CD14-positive monocyte (primary cell): ENCODE results near the gene NFKB1. TPM values are rescaled to one million over a fixed set of nuclear protein-coding genes. Genes with fewer than 3 reads are reported as not detected.

Source experiments
- DNase-seq, 3 donors: peaks; one replicate each; pipeline ENCODE4 v3.0.0-alpha.2; 2011 to 2022
- H2AFZ ChIP-seq: 2 replicates; pipeline ENCODE4 v1.6.0; 2012; ENCODE audit warnings: mild to moderate bottlenecking, low read depth, low read length, inconsistent platforms; ENCODE audit not compliant: insufficient read depth, poor library complexity, severe bottlenecking
- H3K27ac ChIP-seq, 2 donors: 1 replicate in 1 of 2; 2 replicates in 1 of 2; pipeline ENCODE4 v1.5.1; 2012 to 2013; ENCODE audit warnings: low read length in 2 of 2, control low read depth in 1 of 2, inconsistent platforms in 1 of 2, low read depth in 1 of 2, mild to moderate bottlenecking in 1 of 2
- H3K27me3 ChIP-seq, 2 donors: one replicate each; pipeline versions ENCODE4 v1.6.0 to v1.6.1; 2011 to 2013; ENCODE audit warnings: low read length in 2 of 2; ENCODE audit not compliant: control insufficient read depth in 2 of 2, insufficient read depth in 2 of 2
- H3K36me3 ChIP-seq, 2 donors: replicated peaks in 1 of 2; 1 replicate in 1 of 2; 2 replicates in 1 of 2; pipeline versions ENCODE4 v1.5.1 to v1.6.1; 2012 to 2013; ENCODE audit warnings: low read length in 2 of 2, control low read depth in 1 of 2, inconsistent platforms in 1 of 2, mild to moderate bottlenecking in 1 of 2; ENCODE audit not compliant: insufficient read depth in 2 of 2, control insufficient read depth in 1 of 2
- H3K4me1 ChIP-seq, 2 donors: 1 replicate in 1 of 2; 2 replicates in 1 of 2; pipeline versions ENCODE4 v1.5.1 to v1.6.1; 2012 to 2013; ENCODE audit warnings: low read length in 2 of 2, control low read depth in 1 of 2, inconsistent platforms in 1 of 2, mild to moderate bottlenecking in 1 of 2, moderate library complexity in 1 of 2; ENCODE audit not compliant: insufficient read depth in 2 of 2, control insufficient read depth in 1 of 2
- H3K4me2 ChIP-seq: replicated peaks from 2 replicates; pipeline ENCODE3; 2012; ENCODE audit warnings: low read length, moderate library complexity, mild to moderate bottlenecking; ENCODE audit not compliant: poor library complexity, severe bottlenecking; ENCODE audit errors: extremely low read depth
- H3K4me3 ChIP-seq, 3 experiments: fragments of 200-600 bp in 1 of 3; sonication (generic) in 1 of 3; replicated peaks in 1 of 3; 1 replicate in 2 of 3; 2 replicates in 1 of 3; pipeline ENCODE4 v1.5.1; 2011 to 2013; ENCODE audit warnings: low read length in 3 of 3, mild to moderate bottlenecking in 3 of 3, control low read depth in 2 of 3, low read depth in 2 of 3, inconsistent platforms in 1 of 3, moderate library complexity in 1 of 3
- H3K79me2 ChIP-seq: 2 replicates; pipeline ENCODE4 v1.6.0; 2012; ENCODE audit warnings: mild to moderate bottlenecking, control low read depth, inconsistent platforms, low read length, moderate library complexity; ENCODE audit not compliant: insufficient read depth
- H3K9ac ChIP-seq: 2 replicates; pipeline ENCODE4 v1.6.0; 2017; ENCODE audit warnings: low read length, mild to moderate bottlenecking; ENCODE audit not compliant: insufficient read depth, poor library complexity, severe bottlenecking
- H3K9me3 ChIP-seq, 2 donors: replicated peaks in 1 of 2; 1 replicate in 1 of 2; 2 replicates in 1 of 2; pipeline versions ENCODE4 v1.5.1 to v1.6.1; 2012 to 2013; ENCODE audit warnings: low read length in 2 of 2, control low read depth in 1 of 2; ENCODE audit not compliant: control insufficient read depth in 1 of 2, insufficient read depth in 1 of 2
- H4K20me1 ChIP-seq: 2 replicates; pipeline ENCODE4 v1.6.0; 2012; ENCODE audit warnings: mild to moderate bottlenecking, low read length, control low read depth, moderate library complexity; ENCODE audit not compliant: insufficient read depth
- H3K27ac Mint-ChIP-seq, 7 donors: one replicate each; pipeline ENCODE4 v1.8.0; 2020; ENCODE audit warnings: mild to moderate bottlenecking in 7 of 7, mixed read lengths in 7 of 7, moderate library complexity in 6 of 7, inconsistent platforms in 2 of 7
- H3K27me3 Mint-ChIP-seq, 3 donors: one replicate each; pipeline ENCODE4 v1.8.0; 2021 to 2022; ENCODE audit warnings: low read depth in 3 of 3, mild to moderate bottlenecking in 3 of 3, mixed read lengths in 3 of 3, moderate library complexity in 3 of 3, inconsistent platforms in 1 of 3
- H3K36me3 Mint-ChIP-seq, 2 donors: one replicate each; pipeline ENCODE4 v1.8.0; 2020; ENCODE audit warnings: mixed read lengths in 2 of 2, inconsistent platforms in 1 of 2, mild to moderate bottlenecking in 1 of 2
- H3K4me1 Mint-ChIP-seq: one replicate; pipeline ENCODE4 v1.8.0; 2020; ENCODE audit warnings: mild to moderate bottlenecking, mixed read lengths
- H3K4me3 Mint-ChIP-seq, 2 donors: one replicate each; pipeline ENCODE4 v1.8.0; 2020; ENCODE audit warnings: mild to moderate bottlenecking in 2 of 2, mixed read lengths in 2 of 2, moderate library complexity in 1 of 2
- H3K9me3 Mint-ChIP-seq, 7 donors: one replicate each; pipeline ENCODE4 v1.8.0; 2020 to 2022; ENCODE audit warnings: mixed read lengths in 7 of 7, mild to moderate bottlenecking in 6 of 7, moderate library complexity in 6 of 7, inconsistent platforms in 2 of 7
- WGBS: methylation state at CpG from one replicate; pipeline ENCODE4 v1.1.5; 2013; ENCODE audit warnings: missing lambda C conversion rate; ENCODE audit not compliant: insufficient coverage; 5-methylcytosine and 5-hydroxymethylcytosine counted together
- intact Hi-C, 2 donors: fragments of 100-400 bp; cut with micrococcal nuclease; formaldehyde crosslinking; loops; one replicate each; pipeline versions ENCODE4 v1.15.0 to v1.15.1; 2023
- polyA plus RNA-seq, 3 donors: library from polyadenylated mRNA; depleted of rRNA in 1 of 3; unstranded in 2 of 3; stranded (reverse) in 1 of 3; fragments of 300-500 nt in 2 of 3; fragments of >200 nt in 1 of 3; fragmentation: Illumina TruSeq in 2 of 3; gene quantifications; 1 replicate in 2 of 3; 2 replicates in 1 of 3; pipeline ENCODE4 v1.2.3, GENCODE V29; 2012 to 2021
- TF ChIP-seq, protein P1 (sequence below): fragments of 200-600 bp; IDR thresholded peaks from one replicate; pipeline ENCODE4 v1.8.0; 2022; ENCODE audit warnings: antibody characterized with exemption, mild to moderate bottlenecking

Gene NFKB1
- polyA plus RNA-seq, 3 donors = 9.0 to 34.4 (median 17.8) TPM

DNA sequence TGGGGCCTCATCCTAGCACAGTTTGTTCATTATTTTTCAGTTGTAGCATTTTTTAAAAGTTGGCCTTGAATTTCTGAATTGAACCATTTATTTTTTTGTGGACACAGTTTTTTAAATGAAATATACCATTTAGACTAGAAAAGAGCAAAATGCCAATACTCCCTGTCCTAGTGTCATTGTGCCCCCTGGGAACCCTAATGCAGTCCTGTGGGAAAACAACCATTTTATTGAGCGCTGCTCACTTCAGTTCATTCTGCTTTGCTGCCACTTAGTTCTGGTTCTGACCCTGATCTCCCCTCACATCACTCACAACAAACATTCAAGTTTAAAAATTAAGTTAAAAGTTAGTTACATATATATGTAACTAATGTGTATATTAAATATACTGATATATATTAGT, 5.4 kb downstream of the NFKB1 start:
- H3K4me3 Mint-ChIP-seq = no peak overlapping the region
- no peak overlapping the region for H3K27ac Mint-ChIP-seq
- intact Hi-C loops = no loop called here
- peaks cover 0 to 1% (median 0%) of the 10 kb centered on the region in 3 donors for H3K27me3 Mint-ChIP-seq
- no peaks in the 10 kb centered on the region for H3K9me3 ChIP-seq
- H3K27me3 ChIP-seq = no peaks in the 10 kb centered on the region
- no peak overlapping the region for H2AFZ ChIP-seq
- peaks cover 94% of the 10 kb centered on the region for H3K79me2 ChIP-seq
- H3K4me2 ChIP-seq = no peak overlapping the region
- H3K36me3 Mint-ChIP-seq = peaks cover 10 to 23% of the 10 kb centered on the region in 2 donors
- DNase-seq = no peak
- peaks cover 50% of the 10 kb centered on the region for H3K4me1 Mint-ChIP-seq
- no peak overlapping the region for H3K27ac ChIP-seq
- H3K9ac ChIP-seq = no peak overlapping the region
- H3K36me3 ChIP-seq = peaks cover 2 to 13% of the 10 kb centered on the region in 2 donors
- WGBS = no CpG with 5 or more reads among the region's 1 CpG
- H4K20me1 ChIP-seq = peaks cover 98% of the 10 kb centered on the region
- H3K9me3 Mint-ChIP-seq = no peaks in the 10 kb centered on the region
- TF ChIP-seq, protein P1, sequence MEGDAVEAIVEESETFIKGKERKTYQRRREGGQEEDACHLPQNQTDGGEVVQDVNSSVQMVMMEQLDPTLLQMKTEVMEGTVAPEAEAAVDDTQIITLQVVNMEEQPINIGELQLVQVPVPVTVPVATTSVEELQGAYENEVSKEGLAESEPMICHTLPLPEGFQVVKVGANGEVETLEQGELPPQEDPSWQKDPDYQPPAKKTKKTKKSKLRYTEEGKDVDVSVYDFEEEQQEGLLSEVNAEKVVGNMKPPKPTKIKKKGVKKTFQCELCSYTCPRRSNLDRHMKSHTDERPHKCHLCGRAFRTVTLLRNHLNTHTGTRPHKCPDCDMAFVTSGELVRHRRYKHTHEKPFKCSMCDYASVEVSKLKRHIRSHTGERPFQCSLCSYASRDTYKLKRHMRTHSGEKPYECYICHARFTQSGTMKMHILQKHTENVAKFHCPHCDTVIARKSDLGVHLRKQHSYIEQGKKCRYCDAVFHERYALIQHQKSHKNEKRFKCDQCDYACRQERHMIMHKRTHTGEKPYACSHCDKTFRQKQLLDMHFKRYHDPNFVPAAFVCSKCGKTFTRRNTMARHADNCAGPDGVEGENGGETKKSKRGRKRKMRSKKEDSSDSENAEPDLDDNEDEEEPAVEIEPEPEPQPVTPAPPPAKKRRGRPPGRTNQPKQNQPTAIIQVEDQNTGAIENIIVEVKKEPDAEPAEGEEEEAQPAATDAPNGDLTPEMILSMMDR = no peak
- no peak overlapping the region for H3K4me3 ChIP-seq
- H3K4me1 ChIP-seq = peaks cover 17 to 36% of the 10 kb centered on the region in 2 donors

DNA sequence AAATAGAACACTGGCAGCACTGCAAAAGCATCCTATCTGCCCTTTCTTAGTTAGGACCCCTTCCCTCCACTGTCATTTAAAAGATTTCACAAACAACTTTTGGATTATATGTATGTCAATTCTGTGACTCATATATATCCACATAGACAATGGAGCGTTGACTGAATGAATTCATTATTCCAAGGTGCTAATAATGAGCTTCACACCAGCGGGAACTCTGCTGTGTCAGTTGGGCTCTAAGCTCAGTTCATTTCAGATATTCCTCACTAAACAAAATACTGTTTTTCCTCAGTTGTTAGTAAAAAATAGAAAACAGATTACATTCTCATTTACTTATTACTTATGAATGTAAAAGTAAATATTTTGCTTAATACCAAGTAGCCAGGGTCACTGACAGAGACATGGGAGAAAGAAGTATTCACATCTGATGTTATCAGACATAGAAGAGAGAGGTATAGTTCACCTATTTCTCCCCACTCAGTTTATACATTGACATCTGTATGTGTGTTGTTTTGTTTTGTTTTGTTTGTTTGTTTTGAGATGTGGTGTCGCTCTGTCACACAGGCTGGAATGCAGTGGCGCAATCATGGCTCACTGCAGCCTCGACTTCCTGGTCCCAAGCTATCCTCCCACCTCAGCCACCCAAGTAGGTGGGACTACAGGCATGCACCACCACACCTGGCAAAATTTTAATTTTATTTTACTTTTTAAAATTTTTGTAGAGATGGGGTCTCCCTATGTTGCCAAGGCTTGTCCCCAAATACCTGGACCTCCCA, 10.9 kb downstream of the NFKB1 start:
- intact Hi-C loops = no loop called here

More for the DNA sequence above, 10.9 kb downstream of the NFKB1 start:
- Histone ChIP-seq H3K79me2 (peaks cover 98% of the 10 kb centered on the region), H3K36me3 (peaks cover 5 to 26% of the 10 kb centered on the region in 2 donors), H3K4me2 (no peak overlapping the region), H3K27me3 (no peaks in the 10 kb centered on the region), H3K4me1 (peaks cover 0 to 7% of the 10 kb centered on the region in 2 donors), H2AFZ (no peak overlapping the region), H3K9ac (no peak overlapping the region), H3K9me3 (peaks cover 0 to 3% of the 10 kb centered on the region in 2 donors), H3K4me3 (no peak overlapping the region), H3K27ac (no peak overlapping the region), H4K20me1 (peaks cover 98% of the 10 kb centered on the region)
- Mint-ChIP-seq H3K4me1 (peaks cover 25% of the 10 kb centered on the region), H3K9me3 (peaks cover 6 to 12% (median 10%) of the 10 kb centered on the region in 7 donors), H3K36me3 (peaks cover 18 to 52% of the 10 kb centered on the region in 2 donors), H3K4me3 (no peak overlapping the region), H3K27me3 (peaks cover 0 to 1% (median 0%) of the 10 kb centered on the region in 3 donors), H3K27ac (no peak overlapping the region)
- no CpG with 5 or more reads among the region's 5 CpGs for WGBS
- TF ChIP-seq, protein P1 = no peak
- DNase-seq = no peak
